OCI-LY7 (cell line): ENCODE measurements around the gene DPYSL5.

ENCODE experiments used
- CTCF ChIP-seq: fragments of 200-600 bp; sonication (generic); conservative IDR thresholded peaks from 2 replicates; pipeline ENCODE4 v1.5.1; 2014; ENCODE audit warnings: mild to moderate bottlenecking, antibody characterized with exemption, low read length, moderate library complexity, mixed read lengths
- EZH2phosphoT487 ChIP-seq: fragments of 200-600 bp; sonication (generic); IDR thresholded peaks from 2 replicates; pipeline ENCODE4 v1.6.1; 2018; ENCODE audit warnings: low read depth, borderline replicate concordance, mild to moderate bottlenecking, mixed run types, antibody characterized with exemption, low read length, moderate library complexity, mixed read lengths

DNA sequence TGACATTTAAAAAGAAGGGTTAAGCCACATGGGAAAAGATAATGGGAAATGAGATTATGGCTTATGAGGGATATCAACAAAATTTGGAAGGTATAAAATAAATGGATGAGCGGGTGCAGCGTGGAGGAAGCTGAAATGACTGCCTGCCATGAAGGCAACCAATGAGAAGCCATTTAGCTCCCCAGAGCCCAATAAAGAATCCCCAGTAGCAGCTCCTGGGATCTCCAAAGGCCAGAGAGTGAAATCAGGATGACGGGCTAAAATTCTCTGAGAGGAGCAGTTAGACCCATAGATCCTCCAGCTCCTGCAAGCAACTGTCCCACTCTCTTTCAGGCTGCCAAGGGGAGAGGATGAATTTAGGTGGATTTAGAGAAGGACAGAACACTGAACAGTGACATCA is 109.6 kb downstream of the DPYSL5 start:
- TF ChIP-seq CTCF (no peak), EZH2phosphoT487 (no peak)
